GF-D8 (cell line): ENCODE measurements around the gene IL20RB.

ENCODE experiments used
- DNase-seq: peaks from one replicate; lab custom pipeline; 2025; lab: John Stamatoyannopoulos, UW

The IL20RB gene

DNA sequence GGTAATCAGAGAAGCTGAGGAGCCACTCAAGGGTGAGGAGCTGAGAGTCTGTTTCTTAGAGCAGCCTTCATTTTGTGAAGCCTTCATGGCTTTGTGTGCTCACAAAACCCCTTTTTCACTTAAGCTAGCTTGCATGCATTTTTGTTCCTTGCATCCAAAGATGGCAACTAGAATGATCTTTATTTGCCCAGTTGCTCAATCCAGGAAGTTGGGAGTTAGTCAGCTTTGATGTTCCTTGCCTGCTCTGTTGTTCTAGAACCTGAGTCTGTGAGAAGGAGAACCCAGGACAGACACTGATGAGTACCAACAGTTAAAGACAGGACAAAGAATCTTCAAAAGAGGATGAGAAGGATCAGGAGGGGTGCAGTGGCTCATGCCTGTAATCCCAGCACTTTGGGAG, 81.8 kb downstream of the IL20RB start:
- no peak for DNase-seq

DNA sequence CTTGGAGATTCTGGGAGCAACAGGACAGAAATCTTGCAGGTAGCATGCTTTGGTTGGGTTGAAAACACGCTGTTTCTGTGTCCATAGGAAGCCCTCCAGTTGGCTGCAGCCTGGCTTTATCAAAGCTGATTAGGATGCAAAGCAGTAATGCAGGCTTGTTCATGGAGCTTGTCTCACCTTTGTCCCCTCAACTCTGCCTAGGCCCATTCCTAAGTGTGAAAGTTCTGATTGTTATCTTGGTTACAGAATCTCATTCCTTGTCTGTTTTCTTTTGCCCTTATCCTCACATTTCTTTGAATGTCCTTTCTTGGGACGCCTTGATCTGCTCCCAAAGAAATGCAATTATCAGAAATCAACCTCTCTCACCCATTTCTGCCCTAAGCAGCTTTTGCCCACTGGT, 83.5 kb downstream of the IL20RB start:
- DNase-seq, result no peak

DNA sequence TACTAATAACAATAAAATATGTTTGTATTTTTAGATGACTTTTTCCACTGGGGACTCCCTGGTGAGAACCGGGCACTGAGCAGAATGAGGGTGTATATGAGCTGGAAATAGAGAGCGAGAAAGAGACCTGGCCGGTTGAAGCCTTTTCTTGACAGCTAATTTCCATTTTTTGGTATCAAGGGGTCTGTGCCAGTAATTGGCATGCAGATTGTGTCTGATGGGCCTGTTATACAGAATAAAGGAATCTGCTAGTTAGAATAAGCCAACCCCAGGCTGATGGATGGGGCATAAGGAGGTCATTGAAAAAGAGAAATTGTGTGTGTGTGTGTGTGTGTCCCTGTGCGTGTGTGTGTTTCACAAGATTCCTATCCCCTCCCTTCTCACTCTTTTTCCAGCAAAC, 83.9 kb downstream of the IL20RB start:
- no peak for DNase-seq

DNA sequence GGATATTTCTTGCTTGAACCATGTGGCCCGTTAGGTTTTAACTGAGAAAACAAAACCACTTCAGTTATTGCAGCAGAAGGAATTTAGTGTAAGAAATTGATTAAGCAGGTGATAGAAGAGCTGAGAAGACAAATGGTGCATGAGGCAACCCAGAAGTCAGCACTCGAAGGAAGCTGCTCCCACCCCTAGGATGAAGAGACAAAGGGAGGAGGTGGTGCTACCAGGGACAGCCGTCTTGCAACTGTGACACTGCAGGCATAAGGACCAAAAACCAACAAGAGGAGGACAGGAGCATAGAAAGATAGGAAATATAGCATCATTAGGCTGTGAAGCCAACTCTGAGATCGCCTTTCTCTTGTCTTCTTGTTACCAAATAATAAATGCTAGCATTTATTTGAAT, 89.0 kb downstream of the IL20RB start:
- DNase-seq, result no peak

DNA sequence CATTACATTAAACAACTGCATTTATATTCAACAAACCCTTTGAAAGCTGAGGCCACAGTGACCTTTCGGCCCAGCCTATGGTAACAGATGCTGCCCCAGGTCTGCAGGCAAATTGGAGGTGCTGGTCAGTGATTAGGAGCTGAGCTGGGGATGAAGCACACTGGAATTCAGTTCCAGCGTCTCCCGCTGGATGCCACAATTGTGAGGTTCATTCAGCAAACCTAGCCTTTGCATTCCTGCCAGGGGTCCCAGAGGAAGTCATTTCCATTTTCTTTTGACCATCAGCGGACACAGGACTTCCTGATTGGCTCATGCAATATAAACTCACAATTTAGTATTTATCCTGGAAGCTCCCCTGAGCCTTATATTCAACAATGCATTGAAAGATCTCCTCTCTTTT, 89.5 kb downstream of the IL20RB start:
- DNase-seq, result no peak

DNA sequence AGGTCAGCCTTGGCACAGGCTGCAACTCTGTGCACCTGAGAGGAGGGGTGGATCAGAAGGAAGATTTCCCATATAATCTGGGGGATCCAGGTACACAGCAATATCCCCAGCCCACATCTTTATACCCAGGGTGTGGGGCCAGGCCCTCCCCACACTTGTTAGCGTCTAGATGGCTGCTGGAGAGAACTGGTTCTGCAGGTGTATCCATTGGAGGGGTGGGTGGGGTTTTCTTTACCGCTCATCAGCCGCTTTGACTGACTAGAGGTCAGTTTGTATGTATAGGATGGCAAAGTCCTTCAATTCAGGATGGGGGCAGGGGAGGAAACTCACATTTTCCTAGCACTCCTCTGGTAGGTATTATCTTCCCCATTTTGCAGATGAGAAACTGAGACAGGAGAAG, 92.5 kb downstream of the IL20RB start:
- DNase-seq, result no peak

DNA sequence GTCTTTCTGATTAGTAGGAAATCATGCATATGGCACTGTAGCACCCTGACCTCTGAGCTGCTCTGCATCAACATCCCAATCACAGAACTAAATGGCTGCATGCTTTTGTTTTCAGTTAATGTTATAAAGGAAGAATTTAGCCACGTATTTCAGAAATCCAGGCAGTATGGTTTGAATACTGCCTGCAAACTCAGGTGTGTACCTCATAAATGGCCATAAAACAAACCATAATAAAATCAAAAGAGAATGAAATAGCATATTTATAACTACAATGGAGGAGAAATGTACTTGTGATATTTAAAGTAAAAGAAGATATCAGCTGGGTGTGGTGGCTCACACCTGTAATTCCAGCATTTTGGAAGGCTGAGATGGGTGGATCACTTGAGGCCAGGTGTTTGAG, 94.5 kb downstream of the IL20RB start:
- no peak for DNase-seq
